ENCODE measurements around the gene KIFC1. TPM values are rescaled to one million over a fixed set of nuclear protein-coding genes. Genes with fewer than 3 reads are reported as not detected.

The KIFC1 gene
- polyA plus RNA-seq, 1 of the 3 experiments (the other 2 are of a cell fraction) = 35.9 TPM

DNA sequence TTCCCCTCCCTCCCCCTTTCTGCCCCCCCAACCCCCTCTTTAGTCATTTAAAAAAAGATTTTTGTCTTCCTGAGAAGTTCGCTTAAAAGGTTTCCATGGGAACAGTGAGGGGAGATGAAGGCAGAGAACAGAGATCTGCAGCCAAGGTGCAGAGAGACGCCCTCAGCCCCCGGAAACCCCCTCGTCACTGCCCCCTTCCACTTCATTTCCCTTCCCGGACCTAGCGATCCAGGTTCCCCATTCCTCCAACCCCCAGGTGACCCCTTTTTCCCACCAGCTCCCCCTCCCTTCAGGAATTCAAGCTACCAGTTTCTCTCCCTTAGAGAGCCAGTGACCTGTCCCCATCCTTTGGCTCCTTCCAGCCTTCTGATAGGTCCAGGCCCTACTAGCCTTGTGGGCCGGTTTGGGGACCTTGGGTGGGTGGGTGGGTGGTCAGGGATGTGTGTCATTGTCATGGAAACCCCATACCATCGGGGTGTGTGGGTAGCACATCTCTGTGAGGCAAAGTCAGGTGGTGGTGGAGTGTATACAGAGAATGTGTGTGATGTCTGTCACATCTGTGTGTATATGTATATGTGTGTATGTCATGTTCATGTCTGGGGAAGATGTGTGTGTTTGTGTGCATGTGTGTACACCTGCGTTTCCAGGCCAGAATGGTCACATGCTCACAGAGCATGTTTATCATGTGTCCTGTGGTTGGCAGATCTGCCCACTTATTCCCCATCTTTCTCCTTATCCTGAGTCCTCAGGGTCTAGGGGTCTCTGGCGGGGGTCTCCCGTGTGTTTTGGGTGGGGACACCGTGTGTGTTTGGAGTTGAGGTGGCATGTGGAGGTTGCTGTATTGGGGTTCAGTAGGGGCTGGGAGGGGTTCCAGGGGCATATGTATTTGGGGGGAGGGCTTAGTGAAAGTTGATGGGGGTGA, 35.2 kb downstream of the KIFC1 start:
- 4% methylated on average over 12 of the region's 12 CpGs for WGBS (ENCODE audit: low lambda C conversion rate)
- no peak for TF ChIP-seq RAD21 (IDR thresholded peaks at IDR 0.05; ENCODE audit: low read length)
- TF ChIP-seq ELF1 (IDR thresholded peaks at IDR 0.05) = no peak
- TF ChIP-seq JUND (IDR thresholded peaks at IDR 0.05) = no peak
- TF ChIP-seq, protein P1, sequence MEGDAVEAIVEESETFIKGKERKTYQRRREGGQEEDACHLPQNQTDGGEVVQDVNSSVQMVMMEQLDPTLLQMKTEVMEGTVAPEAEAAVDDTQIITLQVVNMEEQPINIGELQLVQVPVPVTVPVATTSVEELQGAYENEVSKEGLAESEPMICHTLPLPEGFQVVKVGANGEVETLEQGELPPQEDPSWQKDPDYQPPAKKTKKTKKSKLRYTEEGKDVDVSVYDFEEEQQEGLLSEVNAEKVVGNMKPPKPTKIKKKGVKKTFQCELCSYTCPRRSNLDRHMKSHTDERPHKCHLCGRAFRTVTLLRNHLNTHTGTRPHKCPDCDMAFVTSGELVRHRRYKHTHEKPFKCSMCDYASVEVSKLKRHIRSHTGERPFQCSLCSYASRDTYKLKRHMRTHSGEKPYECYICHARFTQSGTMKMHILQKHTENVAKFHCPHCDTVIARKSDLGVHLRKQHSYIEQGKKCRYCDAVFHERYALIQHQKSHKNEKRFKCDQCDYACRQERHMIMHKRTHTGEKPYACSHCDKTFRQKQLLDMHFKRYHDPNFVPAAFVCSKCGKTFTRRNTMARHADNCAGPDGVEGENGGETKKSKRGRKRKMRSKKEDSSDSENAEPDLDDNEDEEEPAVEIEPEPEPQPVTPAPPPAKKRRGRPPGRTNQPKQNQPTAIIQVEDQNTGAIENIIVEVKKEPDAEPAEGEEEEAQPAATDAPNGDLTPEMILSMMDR (IDR thresholded peaks at IDR 0.05) = no peak
- TF ChIP-seq YY1 (IDR thresholded peaks at IDR 0.05; ENCODE audit: low read depth) = no peak
- TF ChIP-seq EZH2phosphoT487 (IDR thresholded peaks at IDR 0.05; ENCODE audit: borderline replicate concordance, low read depth) = no peak
- TF ChIP-seq GATA2 (CRISPR knock-in tag; IDR thresholded peaks at IDR 0.05) = no peak
- no peak for TF ChIP-seq FOXJ3 (CRISPR knock-in tag; IDR thresholded peaks at IDR 0.05)
- TF ChIP-seq NFIC (IDR thresholded peaks at IDR 0.05; ENCODE audit: borderline replicate concordance) = no peak
- TF ChIP-seq, protein P2, sequence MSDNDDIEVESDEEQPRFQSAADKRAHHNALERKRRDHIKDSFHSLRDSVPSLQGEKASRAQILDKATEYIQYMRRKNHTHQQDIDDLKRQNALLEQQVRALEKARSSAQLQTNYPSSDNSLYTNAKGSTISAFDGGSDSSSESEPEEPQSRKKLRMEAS (IDR thresholded peaks at IDR 0.05; ENCODE audit: low read depth) = no peak
- no peaks in the 10 kb centered on the region; the same call in 1 of the 2 replicates for H4K20me1 ChIP-seq (ENCODE audit: insufficient read depth)

DNA sequence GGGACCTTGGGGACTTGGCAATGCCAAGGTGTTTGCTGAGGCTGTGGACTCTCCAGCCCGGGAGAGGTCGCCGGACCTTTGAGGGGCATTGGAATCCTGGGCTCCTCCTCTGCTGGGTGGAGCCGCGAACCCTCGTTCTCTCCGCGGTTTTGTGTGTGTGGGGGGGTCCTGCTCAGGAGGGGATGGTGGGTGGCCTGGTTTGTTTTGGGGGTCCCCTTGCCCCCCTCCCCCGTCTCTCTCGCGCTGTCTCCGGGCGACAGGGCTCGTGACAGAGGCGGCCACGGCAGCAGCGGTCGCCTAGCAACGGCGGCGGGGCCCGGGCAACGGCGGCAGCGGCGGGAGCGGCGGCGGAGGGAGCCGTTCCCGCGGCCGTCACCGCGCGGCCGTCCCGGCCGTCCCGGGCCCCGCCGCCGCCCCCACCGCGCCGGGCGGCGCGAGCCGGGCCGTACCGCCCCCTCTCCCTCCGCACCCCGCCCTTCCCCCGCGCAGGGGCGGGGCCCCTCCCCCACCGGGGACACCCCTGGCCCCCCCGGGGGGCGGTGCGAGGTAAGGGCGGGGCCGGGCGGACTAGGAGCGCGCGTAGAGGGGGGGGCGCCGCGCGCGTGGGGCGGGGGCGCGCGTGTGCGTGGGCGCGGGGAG, 36.1 kb downstream of the KIFC1 start:
- Histone ChIP-seq H2AFZ (ENCODE audit: low read depth) (peak overlapping the region; percentile 78; the same call in 1 of the 2 replicates), H3K79me2 (ENCODE audit: insufficient read depth) (peaks cover 33% of the 10 kb centered on the region), H3K9ac (peak overlapping the region; percentile 57; the same call in 1 of the 2 replicates), H3K9me2 (no peaks in the 10 kb centered on the region), H3F3A (replicated peaks; ENCODE audit: insufficient read depth) (peaks cover 23% of the 10 kb centered on the region), H3K4me1 (ENCODE audit: control insufficient read depth in 1 of 2, insufficient read depth in 2 of 2, low read depth in 1 of 2, low read length in 1 of 2) (peaks cover 25 to 53% of the 10 kb centered on the region in 2 experiments), H3K36me3 (replicated peaks in 1 of 2; ENCODE audit: control insufficient read depth in 1 of 2, insufficient read depth in 2 of 2, low read length in 1 of 2) (no peaks in the 10 kb centered on the region), H3K4me3 (ENCODE audit: low read depth in 2 of 2, low read length in 1 of 2) (peak overlapping the region; percentile 73 to 75), H3K27me3 (ENCODE audit: insufficient read depth) (no peaks in the 10 kb centered on the region), H3K9me3 (no peaks in the 10 kb centered on the region), H3K4me2 (peak overlapping the region; percentile 93), H3K27ac (ENCODE audit: low read depth in 2 of 2, low read length in 1 of 2) (peak overlapping the region in 1 of 2 experiments; percentile 64; a peak in 2 of 4 replicates), H4K20me1 (ENCODE audit: insufficient read depth) (no peaks in the 10 kb centered on the region; the same call in 1 of the 2 replicates)
- CTCF ChIA-PET = interaction anchor here (0.7 kb wide), 1 partner anchor 10 kb away, joined by 3 read pairs; no protein-coding TSS in a partner anchor
- POLR2A ChIA-PET = no interaction called here
- DNase-seq = peak; percentile 80
- TF ChIP-seq MXI1 (IDR thresholded peaks at IDR 0.05; ENCODE audit: low read depth, low read length) (peak; percentile 52), CHD2 (IDR thresholded peaks at IDR 0.05; ENCODE audit: low read length, partially characterized antibody) (no peak), SMC3 (IDR thresholded peaks at IDR 0.05; ENCODE audit: low read depth, low read length) (0 out of 2 replicates have a peak, but pooled peaks have one; percentile 1), GATA2 (CRISPR knock-in tag; IDR thresholded peaks at IDR 0.05) (no peak)
- TF ChIP-seq, protein P3, sequence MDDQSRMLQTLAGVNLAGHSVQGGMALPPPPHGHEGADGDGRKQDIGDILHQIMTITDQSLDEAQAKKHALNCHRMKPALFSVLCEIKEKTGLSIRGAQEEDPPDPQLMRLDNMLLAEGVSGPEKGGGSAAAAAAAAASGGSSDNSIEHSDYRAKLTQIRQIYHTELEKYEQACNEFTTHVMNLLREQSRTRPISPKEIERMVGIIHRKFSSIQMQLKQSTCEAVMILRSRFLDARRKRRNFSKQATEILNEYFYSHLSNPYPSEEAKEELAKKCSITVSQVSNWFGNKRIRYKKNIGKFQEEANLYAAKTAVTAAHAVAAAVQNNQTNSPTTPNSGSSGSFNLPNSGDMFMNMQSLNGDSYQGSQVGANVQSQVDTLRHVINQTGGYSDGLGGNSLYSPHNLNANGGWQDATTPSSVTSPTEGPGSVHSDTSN (IDR thresholded peaks at IDR 0.05) = 0 out of 2 replicates have a peak, but pooled peaks have one; percentile 6
- TF ChIP-seq, protein P1 (IDR thresholded peaks at IDR 0.05) = peak; percentile 30; the same call in 1 of the 2 replicates
- WGBS (ENCODE audit: low lambda C conversion rate) = no CpG with 5 or more reads among the region's 79 CpGs

More for the DNA sequence above, 35.2 kb downstream of the KIFC1 start:
- Histone ChIP-seq H3K27me3 (ENCODE audit: insufficient read depth) (no peaks in the 10 kb centered on the region), H3F3A (replicated peaks; ENCODE audit: insufficient read depth) (peaks cover 23% of the 10 kb centered on the region), H3K9ac (peak overlapping the region; percentile 89; the same call in 1 of the 2 replicates), H3K4me2 (peak overlapping the region; percentile 93), H2AFZ (ENCODE audit: low read depth) (peak overlapping the region; percentile 75; the same call in 1 of the 2 replicates), H3K9me3 (no peaks in the 10 kb centered on the region), H3K9me2 (no peaks in the 10 kb centered on the region), H3K4me1 (ENCODE audit: control insufficient read depth in 1 of 2, insufficient read depth in 2 of 2, low read depth in 1 of 2, low read length in 1 of 2) (peaks cover 25 to 53% of the 10 kb centered on the region in 2 experiments), H3K36me3 (replicated peaks in 1 of 2; ENCODE audit: control insufficient read depth in 1 of 2, insufficient read depth in 2 of 2, low read length in 1 of 2) (no peaks in the 10 kb centered on the region), H3K27ac (ENCODE audit: low read depth in 2 of 2, low read length in 1 of 2) (peak overlapping the region; percentile 89 to 90), H3K79me2 (ENCODE audit: insufficient read depth) (peaks cover 33% of the 10 kb centered on the region), H3K4me3 (ENCODE audit: low read depth in 2 of 2, low read length in 1 of 2) (peak overlapping the region; percentile 73 to 75)
- ChIA-PET POLR2A (interaction anchor here (1.3 kb wide), 1 partner anchor 27 kb away, joined by 3 read pairs; the partner anchor contains the start of gene ZBTB9), CTCF (interaction anchor here (0.6 to 2.7 kb wide), 21 partner anchors 9 to 165 kb away, joined by 3 to 22 read pairs (median 5); partner anchors contain the start of genes CUTA, PFDN6, WDR46 and ZBTB22)
- peak; percentile 46 for DNase-seq

Measured in SK-N-SH (cell line).